K562 (cell line): ENCODE measurements around the gene MEX3D. TPM values are rescaled to one million over a fixed set of nuclear protein-coding genes. Genes with fewer than 3 reads are reported as not detected.
A peak's percentile ranks its signal among the peaks of the same experiment; 100 is the strongest.

Experiments
- CCAR2 ChIP-seq: fragments of 200-400 bp; formaldehyde crosslinking; IDR thresholded peaks from 2 replicates; pipeline ENCODE4 v1.6.1; 2017; ENCODE audit warnings: mild to moderate bottlenecking, low read depth, low read length
- CTBP1 ChIP-seq: fragments of 450-650 bp; IDR thresholded peaks from 2 replicates; pipeline ENCODE4 v1.6.1; 2016; ENCODE audit warnings: borderline replicate concordance
- EGR1 ChIP-seq: fragments of 450-650 bp; conservative IDR thresholded peaks from 2 replicates; pipeline ENCODE4 v1.6.1; 2017; ENCODE audit warnings: mild to moderate bottlenecking
- FOXA1 ChIP-seq: fragments of 450-650 bp; IDR thresholded peaks from 2 replicates; pipeline ENCODE4 v1.6.1; 2016; ENCODE audit warnings: mild to moderate bottlenecking, borderline replicate concordance
- FOXP1 ChIP-seq: sonication (generic); formaldehyde crosslinking; IDR thresholded peaks from 2 replicates; pipeline ENCODE4 v1.8.0; 2022; ENCODE audit warnings: mild to moderate bottlenecking, missing genetic modification reagents
- HDAC1 ChIP-seq, 2 experiments: fragments of 450-650 bp; IDR thresholded peaks; 2 replicates each; pipeline ENCODE4 v1.6.1; 2016 to 2017; ENCODE audit warnings: inconsistent platforms in 1 of 2, mild to moderate bottlenecking in 1 of 2, moderate library complexity in 1 of 2
- HSF4 ChIP-seq: fragments of 250-450 bp; sonication (Bioruptor Pico); IDR thresholded peaks from 2 replicates; pipeline ENCODE4 v2.1.2; 2022; ENCODE audit warnings: mild to moderate bottlenecking, moderate library complexity, borderline replicate concordance
- RBM25 ChIP-seq: fragments of 200-400 bp; formaldehyde crosslinking; IDR thresholded peaks from 2 replicates; pipeline ENCODE4 v1.6.1; 2018; ENCODE audit warnings: low read length, low read depth, moderate library complexity; ENCODE audit not compliant: severe bottlenecking
- SIN3B ChIP-seq: fragments of 450-650 bp; IDR thresholded peaks from 2 replicates; pipeline ENCODE4 v1.6.1; 2017; ENCODE audit warnings: low read depth, mild to moderate bottlenecking, moderate library complexity
- SMAD4 ChIP-seq: fragments of 250-450 bp; sonication (Bioruptor Pico); conservative IDR thresholded peaks from 2 replicates; pipeline ENCODE4 v1.8.0; 2021; ENCODE audit warnings: inconsistent platforms, mild to moderate bottlenecking, moderate library complexity
- SMC3 ChIP-seq: conservative IDR thresholded peaks from 2 replicates; pipeline ENCODE4 v1.6.1; 2011; ENCODE audit warnings: low read depth, low read length, improper control_type of control experiment; ENCODE audit not compliant: insufficient read depth
- STAG1 ChIP-seq: sonication (generic); formaldehyde crosslinking; IDR thresholded peaks from 2 replicates; pipeline ENCODE4 v1.5.0; 2020; ENCODE audit warnings: missing genetic modification reagents, borderline replicate concordance
- STAT5A ChIP-seq: IDR thresholded peaks from 2 replicates; pipeline ENCODE4 v1.6.1; 2012; ENCODE audit warnings: low read length, inconsistent platforms, borderline replicate concordance
- ZC3H8 ChIP-seq: fragments of 450-650 bp; IDR thresholded peaks from 2 replicates; pipeline ENCODE4 v1.6.1; 2017
- ZNF311 ChIP-seq: fragments of 250-450 bp; sonication (Bioruptor Pico); IDR thresholded peaks from 2 replicates; pipeline ENCODE4 v1.4.0; 2020; ENCODE audit warnings: mild to moderate bottlenecking, moderate library complexity
- ZNF316 ChIP-seq: fragments of 450-650 bp; IDR thresholded peaks from 2 replicates; pipeline ENCODE4 v1.6.1; 2016
- polyA plus RNA-seq, 8 experiments: library from polyadenylated mRNA; depleted of rRNA in 4 of 8; stranded (reverse) in 5 of 8; unstranded in 3 of 8; fragments of >200 nt; fragmentation: Nextera tagmentation in 2 of 8; fragmentation: Illumina TruSeq in 1 of 8; extraction: Ambion mirVana in 2 of 8; extraction: Trizol in 1 of 8; gene quantifications; 2 replicates each; pipeline versions ENCODE4 v1.2.1 to v1.2.3, GENCODE V29; 2011 to 2014; ENCODE audit warnings: inconsistent platforms in 1 of 8, missing spikeins in 1 of 8
- total RNA-seq, 7 experiments: library from RNA; depleted of rRNA in 6 of 7; stranded (reverse); fragments of >200 nt in 6 of 7; fragmentation: Illumina TruSeq in 2 of 7; extraction: Trizol in 2 of 7; gene quantifications; 2 replicates each; pipeline versions ENCODE4 v1.2.1 to v1.2.3, GENCODE V29; 2011 to 2021; ENCODE audit warnings: low replicate concordance in 1 of 7
- TF ChIP-seq, protein P1 (sequence below): sonication (generic); formaldehyde crosslinking; IDR thresholded peaks from 2 replicates; pipeline ENCODE4 v1.8.0; 2022; ENCODE audit warnings: mild to moderate bottlenecking, missing genetic modification reagents
- TF ChIP-seq, protein P2 (sequence below): fragments of 450-650 bp; IDR thresholded peaks from 2 replicates; pipeline ENCODE4 v1.6.1; 2016; ENCODE audit warnings: low read depth
- TF ChIP-seq, protein P3 (sequence below), 2 experiments: fragments of 450-650 bp in 1 of 2; sonication (generic) in 1 of 2; formaldehyde crosslinking in 1 of 2; IDR thresholded peaks in 1 of 2; conservative IDR thresholded peaks in 1 of 2; 2 replicates each; pipeline versions ENCODE4 v1.6.1 to v1.8.1; 2016 to 2023; ENCODE audit warnings: mild to moderate bottlenecking in 2 of 2, moderate library complexity in 2 of 2, inconsistent platforms in 1 of 2, missing genetic modification reagents in 1 of 2

The MEX3D gene
- total and polyA plus RNA-seq, 9 of the 15 experiments (the other 6 are each of a cell fraction or from before 2014, with no cell fraction given): 1.7 to 39.3 (median 5.7) TPM

DNA sequence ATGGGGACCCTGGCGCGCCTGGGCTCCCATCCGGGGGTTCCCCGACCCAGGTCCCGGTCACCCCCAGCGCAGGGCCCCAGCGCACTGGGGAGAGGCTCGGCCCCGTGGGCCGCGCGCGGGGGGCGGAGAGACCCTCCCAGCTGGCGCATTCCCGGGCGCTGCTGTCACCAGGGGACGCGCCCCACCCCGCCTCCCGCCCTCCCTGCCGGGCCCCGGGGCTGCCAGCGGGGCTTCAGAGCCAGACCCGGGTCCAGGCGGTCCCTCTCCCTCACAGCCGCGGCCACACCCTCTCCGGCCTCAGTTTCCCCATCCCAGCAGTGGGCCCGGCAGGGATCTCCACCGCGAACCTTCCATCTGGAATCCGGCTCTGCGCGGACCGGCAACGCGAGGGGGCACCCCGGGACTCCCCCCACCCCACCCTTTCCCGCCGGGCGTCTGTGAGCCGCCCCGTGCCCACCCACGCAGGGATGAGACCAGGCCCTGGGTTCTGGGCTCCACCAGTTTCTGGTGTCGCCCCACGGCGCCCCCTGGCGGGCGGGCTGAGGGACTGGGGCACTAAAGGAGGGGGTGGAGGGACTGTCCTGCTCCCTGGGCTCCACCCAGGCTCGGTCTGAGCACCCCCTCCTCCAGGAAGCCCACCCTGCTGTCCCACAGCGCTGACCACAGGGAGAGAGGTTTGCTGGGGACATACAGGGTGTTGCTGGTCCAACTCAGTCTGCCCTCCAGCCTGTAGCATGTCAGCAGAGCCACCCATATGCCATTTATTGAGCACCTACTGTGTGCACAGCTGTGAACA, 54.4 kb downstream of the MEX3D start (continued):
- TF ChIP-seq CTBP1: 0 out of 2 replicates have a peak, but pooled peaks have one; percentile 26
- no peak for TF ChIP-seq SIN3B
- TF ChIP-seq HSF4 (CRISPR knock-in tag): no peak
- TF ChIP-seq STAG1 (CRISPR knock-in tag): peak; percentile 64
- no peak for TF ChIP-seq ZNF316
- TF ChIP-seq, protein P1, sequence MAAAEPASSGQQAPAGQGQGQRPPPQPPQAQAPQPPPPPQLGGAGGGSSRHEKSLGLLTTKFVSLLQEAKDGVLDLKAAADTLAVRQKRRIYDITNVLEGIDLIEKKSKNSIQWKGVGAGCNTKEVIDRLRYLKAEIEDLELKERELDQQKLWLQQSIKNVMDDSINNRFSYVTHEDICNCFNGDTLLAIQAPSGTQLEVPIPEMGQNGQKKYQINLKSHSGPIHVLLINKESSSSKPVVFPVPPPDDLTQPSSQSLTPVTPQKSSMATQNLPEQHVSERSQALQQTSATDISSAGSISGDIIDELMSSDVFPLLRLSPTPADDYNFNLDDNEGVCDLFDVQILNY: no peak
- no peak for TF ChIP-seq ZC3H8
- TF ChIP-seq SMC3: no peak
- no peak for TF ChIP-seq STAT5A
- peak; percentile 95 for TF ChIP-seq EGR1
- no peak for TF ChIP-seq CCAR2
- TF ChIP-seq FOXP1: no peak
- TF ChIP-seq, protein P2, sequence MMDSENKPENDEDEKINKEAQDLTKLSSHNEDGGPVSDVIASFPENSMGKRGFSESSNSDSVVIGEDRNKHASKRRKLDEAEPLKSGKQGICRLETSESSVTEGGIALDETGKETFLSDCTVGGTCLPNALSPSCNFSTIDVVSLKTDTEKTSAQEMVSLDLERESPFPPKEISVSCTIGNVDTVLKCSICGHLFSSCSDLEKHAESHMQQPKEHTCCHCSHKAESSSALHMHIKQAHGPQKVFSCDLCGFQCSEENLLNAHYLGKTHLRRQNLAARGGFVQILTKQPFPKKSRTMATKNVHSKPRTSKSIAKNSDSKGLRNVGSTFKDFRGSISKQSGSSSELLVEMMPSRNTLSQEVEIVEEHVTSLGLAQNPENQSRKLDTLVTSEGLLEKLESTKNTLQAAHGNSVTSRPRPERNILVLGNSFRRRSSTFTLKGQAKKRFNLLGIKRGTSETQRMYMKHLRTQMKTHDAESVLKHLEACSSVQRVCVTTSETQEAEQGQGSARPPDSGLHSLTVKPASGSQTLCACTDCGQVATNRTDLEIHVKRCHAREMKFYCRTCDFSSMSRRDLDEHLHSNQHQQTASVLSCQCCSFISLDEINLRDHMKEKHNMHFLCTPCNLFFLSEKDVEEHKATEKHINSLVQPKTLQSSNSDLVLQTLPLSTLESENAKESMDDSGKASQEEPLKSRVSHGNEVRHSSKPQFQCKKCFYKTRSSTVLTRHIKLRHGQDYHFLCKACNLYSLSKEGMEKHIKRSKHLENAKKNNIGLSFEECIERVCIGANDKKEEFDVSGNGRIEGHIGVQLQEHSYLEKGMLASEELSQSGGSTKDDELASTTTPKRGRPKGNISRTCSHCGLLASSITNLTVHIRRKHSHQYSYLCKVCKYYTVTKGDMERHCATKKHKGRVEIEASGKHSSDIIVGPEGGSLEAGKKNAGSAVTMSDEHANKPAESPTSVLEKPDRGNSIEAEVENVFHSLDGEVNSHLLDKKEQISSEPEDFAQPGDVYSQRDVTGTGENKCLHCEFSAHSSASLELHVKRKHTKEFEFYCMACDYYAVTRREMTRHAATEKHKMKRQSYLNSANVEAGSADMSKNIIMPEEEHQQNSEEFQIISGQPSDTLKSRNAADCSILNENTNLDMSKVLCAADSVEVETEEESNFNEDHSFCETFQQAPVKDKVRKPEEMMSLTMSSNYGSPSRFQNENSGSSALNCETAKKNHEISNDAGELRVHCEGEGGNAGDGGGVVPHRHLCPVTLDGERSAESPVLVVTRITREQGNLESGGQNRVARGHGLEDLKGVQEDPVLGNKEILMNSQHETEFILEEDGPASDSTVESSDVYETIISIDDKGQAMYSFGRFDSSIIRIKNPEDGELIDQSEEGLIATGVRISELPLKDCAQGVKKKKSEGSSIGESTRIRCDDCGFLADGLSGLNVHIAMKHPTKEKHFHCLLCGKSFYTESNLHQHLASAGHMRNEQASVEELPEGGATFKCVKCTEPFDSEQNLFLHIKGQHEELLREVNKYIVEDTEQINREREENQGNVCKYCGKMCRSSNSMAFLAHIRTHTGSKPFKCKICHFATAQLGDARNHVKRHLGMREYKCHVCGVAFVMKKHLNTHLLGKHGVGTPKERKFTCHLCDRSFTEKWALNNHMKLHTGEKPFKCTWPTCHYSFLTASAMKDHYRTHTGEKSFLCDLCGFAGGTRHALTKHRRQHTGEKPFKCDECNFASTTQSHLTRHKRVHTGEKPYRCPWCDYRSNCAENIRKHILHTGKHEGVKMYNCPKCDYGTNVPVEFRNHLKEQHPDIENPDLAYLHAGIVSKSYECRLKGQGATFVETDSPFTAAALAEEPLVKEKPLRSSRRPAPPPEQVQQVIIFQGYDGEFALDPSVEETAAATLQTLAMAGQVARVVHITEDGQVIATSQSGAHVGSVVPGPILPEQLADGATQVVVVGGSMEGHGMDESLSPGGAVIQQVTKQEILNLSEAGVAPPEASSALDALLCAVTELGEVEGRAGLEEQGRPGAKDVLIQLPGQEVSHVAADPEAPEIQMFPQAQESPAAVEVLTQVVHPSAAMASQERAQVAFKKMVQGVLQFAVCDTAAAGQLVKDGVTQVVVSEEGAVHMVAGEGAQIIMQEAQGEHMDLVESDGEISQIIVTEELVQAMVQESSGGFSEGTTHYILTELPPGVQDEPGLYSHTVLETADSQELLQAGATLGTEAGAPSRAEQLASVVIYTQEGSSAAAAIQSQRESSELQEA: no peak
- no peak for TF ChIP-seq ZNF311
- TF ChIP-seq RBM25: peak; percentile 60
- 0 out of 4 replicates have a peak, but pooled peaks of 1 of the 2 experiments have one; percentile 13 for TF ChIP-seq HDAC1 (IDR thresholded peaks at IDR 0.05)
- no peak for TF ChIP-seq SMAD4
- no peak for TF ChIP-seq FOXA1
- TF ChIP-seq, protein P3, sequence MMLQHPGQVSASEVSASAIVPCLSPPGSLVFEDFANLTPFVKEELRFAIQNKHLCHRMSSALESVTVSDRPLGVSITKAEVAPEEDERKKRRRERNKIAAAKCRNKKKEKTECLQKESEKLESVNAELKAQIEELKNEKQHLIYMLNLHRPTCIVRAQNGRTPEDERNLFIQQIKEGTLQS (IDR thresholded peaks at IDR 0.05): peak; percentile 36; the same call in 1 of the 2 replicates
- TF ChIP-seq, protein P3 (CRISPR knock-in tag; conservative IDR thresholded peaks at IDR 0.05): no peak
